Nephron progenitor cell (in vitro differentiated cells): ENCODE data around the gene TRIM45.
A peak's percentile ranks its signal among the peaks of the same experiment; 100 is the strongest.

Experiments
- DNase-seq: peaks from one replicate; pipeline ENCODE4 v3.0.0; 2021
- H3K27ac Mint-ChIP-seq: 2 replicates; pipeline ENCODE4 v1.8.0; 2021; ENCODE audit warnings: mild to moderate bottlenecking, moderate library complexity, mixed read lengths
- H3K27me3 Mint-ChIP-seq: 2 replicates; pipeline ENCODE4 v1.8.0; 2021; ENCODE audit warnings: mild to moderate bottlenecking, low read depth, mixed read lengths; ENCODE audit not compliant: poor library complexity
- H3K36me3 Mint-ChIP-seq: 2 replicates; pipeline ENCODE4 v1.8.0; 2021; ENCODE audit warnings: low read depth, mixed read lengths
- H3K4me1 Mint-ChIP-seq: 2 replicates; pipeline ENCODE4 v1.8.0; 2021; ENCODE audit warnings: mixed read lengths
- H3K4me3 Mint-ChIP-seq: 2 replicates; pipeline ENCODE4 v1.8.0; 2021; ENCODE audit warnings: mild to moderate bottlenecking, moderate library complexity, mixed read lengths
- H3K9me3 Mint-ChIP-seq: 2 replicates; pipeline ENCODE4 v1.8.0; 2021; ENCODE audit warnings: mild to moderate bottlenecking, moderate library complexity, mixed read lengths
- CTCF ChIP-seq: fragments of 200-600 bp; sonication (generic); IDR thresholded peaks from 2 replicates; pipeline ENCODE4 v1.5.0; 2021; ENCODE audit warnings: antibody characterized with exemption

Gene TRIM45

GRCh38 chr1:117113199-117113598, 8.3 kb downstream of the TRIM45 start:
- TF ChIP-seq CTCF, result no peak
- Mint-ChIP-seq H3K4me3 (no peak overlapping the region), H3K27ac (no peak overlapping the region), H3K9me3 (no peaks in the 10 kb centered on the region), H3K4me1 (peaks cover 15% of the 10 kb centered on the region), H3K27me3 (no peaks in the 10 kb centered on the region), H3K36me3 (peaks cover 82% of the 10 kb centered on the region)
- no peak for DNase-seq

GRCh38 chr1:117112047-117112717, 9.4 kb downstream of the TRIM45 start:
- Mint-ChIP-seq H3K27me3 (no peaks in the 10 kb centered on the region), H3K27ac (peak overlapping the region; percentile 97), H3K9me3 (no peaks in the 10 kb centered on the region), H3K4me3 (no peak overlapping the region), H3K4me1 (peaks cover 6% of the 10 kb centered on the region), H3K36me3 (peaks cover 82% of the 10 kb centered on the region)
- no peak for DNase-seq
- no peak for TF ChIP-seq CTCF

- Mint-ChIP-seq H3K9me3 (no peaks in the 10 kb centered on the region), H3K27me3 (peaks cover 2% of the 10 kb centered on the region), H3K4me3 (no peak overlapping the region), H3K4me1 (no peaks in the 10 kb centered on the region), H3K27ac (peak overlapping the region; percentile 50), H3K36me3 (peaks cover 82% of the 10 kb centered on the region)
- DNase-seq, result no peak
- TF ChIP-seq CTCF, result no peak
Observed at GRCh38 chr1:117110774-117111173, 10.8 kb downstream of the TRIM45 start.

- no peak for DNase-seq
- Mint-ChIP-seq H3K9me3 (no peaks in the 10 kb centered on the region), H3K27ac (no peak overlapping the region), H3K4me1 (no peaks in the 10 kb centered on the region), H3K27me3 (peaks cover 2% of the 10 kb centered on the region), H3K36me3 (peaks cover 82% of the 10 kb centered on the region), H3K4me3 (no peak overlapping the region)
- TF ChIP-seq CTCF, result no peak
Observed at GRCh38 chr1:117107364-117107763, 14.2 kb downstream of the TRIM45 start.

GRCh38 chr1:117106478-117106877, 15.1 kb downstream of the TRIM45 start:
- no peak for DNase-seq
- Mint-ChIP-seq H3K27ac (peak overlapping the region; percentile 85), H3K36me3 (peaks cover 83% of the 10 kb centered on the region), H3K4me1 (no peaks in the 10 kb centered on the region), H3K4me3 (no peak overlapping the region), H3K27me3 (peaks cover 2% of the 10 kb centered on the region), H3K9me3 (no peaks in the 10 kb centered on the region)
- no peak for TF ChIP-seq CTCF

- Mint-ChIP-seq H3K27me3 (peaks cover 2% of the 10 kb centered on the region), H3K27ac (peak overlapping the region; percentile 85), H3K36me3 (peaks cover 83% of the 10 kb centered on the region), H3K9me3 (no peaks in the 10 kb centered on the region), H3K4me1 (no peaks in the 10 kb centered on the region), H3K4me3 (no peak overlapping the region)
- no peak for DNase-seq
- TF ChIP-seq CTCF, result no peak
Observed at GRCh38 chr1:117105722-117106121, 15.8 kb downstream of the TRIM45 start.
